Measurements from ENCODE around the gene RPL7L1.

The RPL7L1 gene

GRCh38 chr6:42936398-42936797, 57.0 kb downstream of the RPL7L1 start:
- WGBS = 98% methylated on average over 11 of the region's 11 CpGs

GRCh38 chr6:42937548-42938427, 58.4 kb downstream of the RPL7L1 start:
- H3K27me3 ChIP-seq (ENCODE audit: control insufficient read depth in 1 of 2, insufficient read depth in 1 of 2, low read length in 2 of 2) = no peaks in the 10 kb centered on the region
- peaks cover 2% of the 10 kb centered on the region for H3K4me1 ChIP-seq (ENCODE audit: control insufficient read depth, insufficient read depth, low read depth, low read length)
- no peak overlapping the region for H3K9ac ChIP-seq (ENCODE audit: low read length)
- H2BK120ac ChIP-seq (ENCODE audit: low read depth, low read length) = no peak overlapping the region
- peaks cover 38% of the 10 kb centered on the region for H3K79me1 ChIP-seq (replicated peaks; ENCODE audit: low read length, poor library complexity, severe bottlenecking)
- no peak overlapping the region for H2AK5ac ChIP-seq (ENCODE audit: low read length, severe bottlenecking)
- no peak overlapping the region for H3K4me3 ChIP-seq (ENCODE audit: insufficient read depth in 1 of 2, low read depth in 1 of 2, low read length in 2 of 2)
- no peak overlapping the region for H2BK15ac ChIP-seq (ENCODE audit: low read depth, poor library complexity, severe bottlenecking)
- 96% methylated on average over 13 of the region's 13 CpGs for WGBS
- no peak overlapping the region for H3K23ac ChIP-seq (ENCODE audit: low read length in 2 of 2)
- no peak overlapping the region for H2BK5ac ChIP-seq (ENCODE audit: low read depth, low read length, poor library complexity, severe bottlenecking)
- peaks cover 66 to 74% of the 10 kb centered on the region in 2 experiments for H3K36me3 ChIP-seq (ENCODE audit: control insufficient read depth in 1 of 2, insufficient read depth in 2 of 2, low read depth in 1 of 2, low read length in 2 of 2)
- no peak overlapping the region for H4K91ac ChIP-seq (ENCODE audit: low read length)
- H3K4ac ChIP-seq (ENCODE audit: low read depth in 1 of 2, low read length in 2 of 2) = no peak overlapping the region
- H3K27ac ChIP-seq (ENCODE audit: low read length, poor library complexity, severe bottlenecking) = no peak overlapping the region
- no peaks in the 10 kb centered on the region for H3K9me3 ChIP-seq (ENCODE audit: control insufficient read depth, low read length)
- DNase-seq = no peak
- H2AFZ ChIP-seq (ENCODE audit: low read depth, low read length) = no peak overlapping the region
- H3K4me2 ChIP-seq (ENCODE audit: low read length, poor library complexity, severe bottlenecking) = no peak overlapping the region
- H2BK12ac ChIP-seq (ENCODE audit: low read length in 2 of 2) = no peak overlapping the region
- H3K18ac ChIP-seq (ENCODE audit: low read depth in 1 of 2, low read length in 2 of 2) = no peak overlapping the region
- no peak overlapping the region for H4K8ac ChIP-seq (ENCODE audit: low read length)
- H3K14ac ChIP-seq (ENCODE audit: low read length in 2 of 2) = no peak overlapping the region

More at GRCh38 chr6:42936398-42936797, 57.0 kb downstream of the RPL7L1 start:
- H3K9me3 ChIP-seq (ENCODE audit: control insufficient read depth, low read length) = no peaks in the 10 kb centered on the region
- H3K27me3 ChIP-seq (ENCODE audit: control insufficient read depth in 1 of 2, insufficient read depth in 1 of 2, low read length in 2 of 2) = no peaks in the 10 kb centered on the region
- H2AK5ac ChIP-seq (ENCODE audit: low read length, severe bottlenecking) = no peak overlapping the region
- no peak overlapping the region for H2AFZ ChIP-seq (ENCODE audit: low read depth, low read length)
- peaks cover 6% of the 10 kb centered on the region for H3K4me1 ChIP-seq (ENCODE audit: control insufficient read depth, insufficient read depth, low read depth, low read length)
- H2BK5ac ChIP-seq (ENCODE audit: low read depth, low read length, poor library complexity, severe bottlenecking) = no peak overlapping the region
- H3K4me3 ChIP-seq (ENCODE audit: insufficient read depth in 1 of 2, low read depth in 1 of 2, low read length in 2 of 2) = no peak overlapping the region
- H3K27ac ChIP-seq (ENCODE audit: low read length, poor library complexity, severe bottlenecking) = no peak overlapping the region
- no peak overlapping the region for H3K23ac ChIP-seq (ENCODE audit: low read length in 2 of 2)
- H2BK12ac ChIP-seq (ENCODE audit: low read length in 2 of 2) = no peak overlapping the region
- H3K18ac ChIP-seq (ENCODE audit: low read depth in 1 of 2, low read length in 2 of 2) = no peak overlapping the region
- no peak overlapping the region for H2BK120ac ChIP-seq (ENCODE audit: low read depth, low read length)
- no peak overlapping the region for H3K4me2 ChIP-seq (ENCODE audit: low read length, poor library complexity, severe bottlenecking)
- H3K9ac ChIP-seq (ENCODE audit: low read length) = no peak overlapping the region
- H4K91ac ChIP-seq (ENCODE audit: low read length) = no peak overlapping the region
- no peak overlapping the region for H3K4ac ChIP-seq (ENCODE audit: low read depth in 1 of 2, low read length in 2 of 2)
- no peak for DNase-seq
- H2BK15ac ChIP-seq (ENCODE audit: low read depth, poor library complexity, severe bottlenecking) = no peak overlapping the region
- no peak overlapping the region for H4K8ac ChIP-seq (ENCODE audit: low read length)
- peaks cover 60 to 82% of the 10 kb centered on the region in 2 experiments for H3K36me3 ChIP-seq (ENCODE audit: control insufficient read depth in 1 of 2, insufficient read depth in 2 of 2, low read depth in 1 of 2, low read length in 2 of 2)
- no peak overlapping the region for H3K14ac ChIP-seq (ENCODE audit: low read length in 2 of 2)
- H3K79me1 ChIP-seq (replicated peaks; ENCODE audit: low read length, poor library complexity, severe bottlenecking) = peaks cover 42% of the 10 kb centered on the region

- Histone ChIP-seq H3K4me2 (ENCODE audit: low read length, poor library complexity, severe bottlenecking) (no peak overlapping the region), H3K79me1 (replicated peaks; ENCODE audit: low read length, poor library complexity, severe bottlenecking) (peaks cover 38% of the 10 kb centered on the region), H3K23ac (ENCODE audit: low read length in 2 of 2) (no peak overlapping the region), H3K4ac (ENCODE audit: low read depth in 1 of 2, low read length in 2 of 2) (no peak overlapping the region), H3K9me3 (ENCODE audit: control insufficient read depth, low read length) (no peaks in the 10 kb centered on the region), H3K4me3 (ENCODE audit: insufficient read depth in 1 of 2, low read depth in 1 of 2, low read length in 2 of 2) (no peak overlapping the region), H2BK15ac (ENCODE audit: low read depth, poor library complexity, severe bottlenecking) (no peak overlapping the region), H2BK120ac (ENCODE audit: low read depth, low read length) (no peak overlapping the region), H2AFZ (ENCODE audit: low read depth, low read length) (no peak overlapping the region), H4K91ac (ENCODE audit: low read length) (no peak overlapping the region), H2BK5ac (ENCODE audit: low read depth, low read length, poor library complexity, severe bottlenecking) (no peak overlapping the region), H3K27ac (ENCODE audit: low read length, poor library complexity, severe bottlenecking) (no peak overlapping the region), H3K27me3 (ENCODE audit: control insufficient read depth in 1 of 2, insufficient read depth in 1 of 2, low read length in 2 of 2) (no peaks in the 10 kb centered on the region), H3K18ac (ENCODE audit: low read depth in 1 of 2, low read length in 2 of 2) (no peak overlapping the region), H3K14ac (ENCODE audit: low read length in 2 of 2) (no peak overlapping the region), H3K9ac (ENCODE audit: low read length) (no peak overlapping the region), H3K36me3 (ENCODE audit: control insufficient read depth in 1 of 2, insufficient read depth in 2 of 2, low read depth in 1 of 2, low read length in 2 of 2) (peaks cover 66 to 73% of the 10 kb centered on the region in 2 experiments), H3K4me1 (ENCODE audit: control insufficient read depth, insufficient read depth, low read depth, low read length) (peaks cover 2% of the 10 kb centered on the region), H4K8ac (ENCODE audit: low read length) (no peak overlapping the region), H2BK12ac (ENCODE audit: low read length in 2 of 2) (no peak overlapping the region), H2AK5ac (ENCODE audit: low read length, severe bottlenecking) (no peak overlapping the region)
- no peak for DNase-seq
- WGBS = 91% methylated on average over 5 of the region's 5 CpGs
Observed at GRCh38 chr6:42938428-42938796, 59.0 kb downstream of the RPL7L1 start.

- DNase-seq = no peak
- no peak overlapping the region for H2AK5ac ChIP-seq (ENCODE audit: low read length, severe bottlenecking)
Observed at GRCh38 chr6:42938987-42939809, 59.8 kb downstream of the RPL7L1 start.

More at GRCh38 chr6:42938987-42939809, 59.8 kb downstream of the RPL7L1 start:
- H2BK120ac ChIP-seq (ENCODE audit: low read depth, low read length) = no peak overlapping the region
- no peak overlapping the region for H2BK12ac ChIP-seq (ENCODE audit: low read length in 2 of 2)
- H3K4ac ChIP-seq (ENCODE audit: low read depth in 1 of 2, low read length in 2 of 2) = no peak overlapping the region
- no peak overlapping the region for H3K27ac ChIP-seq (ENCODE audit: low read length, poor library complexity, severe bottlenecking)
- H3K18ac ChIP-seq (ENCODE audit: low read depth in 1 of 2, low read length in 2 of 2) = no peak overlapping the region
- H2BK5ac ChIP-seq (ENCODE audit: low read depth, low read length, poor library complexity, severe bottlenecking) = no peak overlapping the region
- WGBS = 93% methylated on average over 8 of the region's 9 CpGs
- no peak overlapping the region for H3K23ac ChIP-seq (ENCODE audit: low read length in 2 of 2)
- H3K4me3 ChIP-seq (ENCODE audit: insufficient read depth in 1 of 2, low read depth in 1 of 2, low read length in 2 of 2) = no peak overlapping the region
- peaks cover 36% of the 10 kb centered on the region for H3K79me1 ChIP-seq (replicated peaks; ENCODE audit: low read length, poor library complexity, severe bottlenecking)
- no peak overlapping the region for H2AFZ ChIP-seq (ENCODE audit: low read depth, low read length)
- H2BK15ac ChIP-seq (ENCODE audit: low read depth, poor library complexity, severe bottlenecking) = no peak overlapping the region
- no peaks in the 10 kb centered on the region for H3K9me3 ChIP-seq (ENCODE audit: control insufficient read depth, low read length)
- no peak overlapping the region for H3K4me2 ChIP-seq (ENCODE audit: low read length, poor library complexity, severe bottlenecking)
- no peak overlapping the region for H4K91ac ChIP-seq (ENCODE audit: low read length)
- H3K36me3 ChIP-seq (ENCODE audit: control insufficient read depth in 1 of 2, insufficient read depth in 2 of 2, low read depth in 1 of 2, low read length in 2 of 2) = peaks cover 65 to 74% of the 10 kb centered on the region in 2 experiments
- peaks cover under 1% of the 10 kb centered on the region for H3K4me1 ChIP-seq (ENCODE audit: control insufficient read depth, insufficient read depth, low read depth, low read length)
- H3K9ac ChIP-seq (ENCODE audit: low read length) = no peak overlapping the region
- no peak overlapping the region for H3K14ac ChIP-seq (ENCODE audit: low read length in 2 of 2)
- no peaks in the 10 kb centered on the region for H3K27me3 ChIP-seq (ENCODE audit: control insufficient read depth in 1 of 2, insufficient read depth in 1 of 2, low read length in 2 of 2)
- no peak overlapping the region for H4K8ac ChIP-seq (ENCODE audit: low read length)

All from mesenchymal stem cell (in vitro differentiated cells and primary cell).